Fibroblast of lung (primary cell): ENCODE measurements around the gene ZNF70. TPM values are rescaled to one million over a fixed set of nuclear protein-coding genes. Genes with fewer than 3 reads are reported as not detected.

Source experiments
- DNase-seq, 2 donors: peaks; one replicate each; pipeline versions ENCODE4 v3.0.0 to v3.0.0-alpha.2; 2010; ENCODE audit warnings: low read depth in 2 of 2
- H2AFZ ChIP-seq: 2 replicates; pipeline ENCODE4 v1.5.1; 2012; ENCODE audit warnings: low read length, control low read depth, inconsistent platforms
- H3K27ac ChIP-seq: 2 replicates; pipeline ENCODE4 v1.5.1; 2011; ENCODE audit warnings: low read length, control low read depth; ENCODE audit not compliant: insufficient read depth
- H3K27me3 ChIP-seq: 2 replicates; pipeline ENCODE4 v1.5.1; 2011; ENCODE audit warnings: mild to moderate bottlenecking, low read length; ENCODE audit not compliant: control insufficient read depth, insufficient read depth
- H3K36me3 ChIP-seq: 2 replicates; pipeline ENCODE4 v1.5.1; 2011; ENCODE audit warnings: low read length; ENCODE audit not compliant: control insufficient read depth, insufficient read depth
- H3K4me1 ChIP-seq: 2 replicates; pipeline ENCODE4 v1.5.1; 2011; ENCODE audit warnings: low read length; ENCODE audit not compliant: control insufficient read depth, insufficient read depth; ENCODE audit errors: extremely low read depth
- H3K4me2 ChIP-seq: 2 replicates; pipeline ENCODE4 v1.5.1; 2011; ENCODE audit warnings: low read length, control low read depth; ENCODE audit not compliant: insufficient read depth; ENCODE audit errors: extremely low read depth
- H3K4me3 ChIP-seq, 4 experiments: fragments of 200-600 bp in 1 of 4; sonication (generic) in 1 of 4; replicated peaks in 1 of 4; 2 replicates each; pipeline ENCODE4 v1.5.1; 2011 to 2016; ENCODE audit warnings: low read length in 4 of 4, low read depth in 3 of 4, mild to moderate bottlenecking in 3 of 4, control low read depth in 2 of 4, inconsistent platforms in 1 of 4, mixed read lengths in 1 of 4; ENCODE audit not compliant: insufficient read depth in 1 of 4; ENCODE audit errors: control extremely low read depth in 1 of 4
- H3K79me2 ChIP-seq: 2 replicates; pipeline ENCODE4 v1.5.1; 2012; ENCODE audit warnings: mild to moderate bottlenecking, low read length, inconsistent platforms; ENCODE audit not compliant: control insufficient read depth, insufficient read depth
- H3K9ac ChIP-seq: 2 replicates; pipeline ENCODE4 v1.5.1; 2011; ENCODE audit warnings: mild to moderate bottlenecking, low read length, control low read depth; ENCODE audit not compliant: insufficient read depth
- H3K9me3 ChIP-seq: 2 replicates; pipeline ENCODE4 v1.5.1; 2012; ENCODE audit warnings: low read depth, low read length; ENCODE audit not compliant: control insufficient read depth, insufficient read depth
- H4K20me1 ChIP-seq: 2 replicates; pipeline ENCODE4 v1.5.1; 2011; ENCODE audit warnings: low read length; ENCODE audit not compliant: control insufficient read depth, insufficient read depth; ENCODE audit errors: extremely low read depth
- EZH2 ChIP-seq: IDR thresholded peaks from 2 replicates; pipeline ENCODE4 v1.5.1; 2012; ENCODE audit warnings: low read length, control low read depth, mild to moderate bottlenecking; ENCODE audit errors: missing control alignments
- polyA plus RNA-seq, 2 donors: library from polyadenylated mRNA; depleted of rRNA in 1 of 2; stranded (reverse) in 1 of 2; unstranded in 1 of 2; fragments of >200 nt; gene quantifications; 2 replicates each; pipeline ENCODE4 v1.2.1, GENCODE V29; 2011 to 2012; ENCODE audit warnings: missing spikeins in 1 of 2
- total RNA-seq: library from RNA; depleted of rRNA; stranded (reverse); fragments of >200 nt; gene quantifications from 2 replicates; pipeline ENCODE4 v1.2.1, GENCODE V29; 2014
- TF ChIP-seq, protein P1 (sequence below), 2 donors: IDR thresholded peaks in 1 of 2; conservative IDR thresholded peaks in 1 of 2; 1 replicate in 1 of 2; 2 replicates in 1 of 2; pipeline ENCODE4 v1.5.1; 2011 to 2012; ENCODE audit warnings: low read length in 2 of 2, control low read depth in 1 of 2, inconsistent platforms in 1 of 2, low read depth in 1 of 2, mild to moderate bottlenecking in 1 of 2

The ZNF70 gene
- total and polyA plus RNA-seq, 2 donors (not counting 1 experiment from before 2014, with no cell fraction given), result 1.2 to 3.1 TPM

- H2AFZ ChIP-seq, result no peak overlapping the region
- H3K27me3 ChIP-seq, result no peaks in the 10 kb centered on the region
- no peak overlapping the region for H3K4me2 ChIP-seq
- no peaks in the 10 kb centered on the region for H4K20me1 ChIP-seq
- peaks cover 3% of the 10 kb centered on the region for H3K36me3 ChIP-seq
- no peak overlapping the region for H3K4me3 ChIP-seq
- DNase-seq, result no peak
- TF ChIP-seq, protein P1, sequence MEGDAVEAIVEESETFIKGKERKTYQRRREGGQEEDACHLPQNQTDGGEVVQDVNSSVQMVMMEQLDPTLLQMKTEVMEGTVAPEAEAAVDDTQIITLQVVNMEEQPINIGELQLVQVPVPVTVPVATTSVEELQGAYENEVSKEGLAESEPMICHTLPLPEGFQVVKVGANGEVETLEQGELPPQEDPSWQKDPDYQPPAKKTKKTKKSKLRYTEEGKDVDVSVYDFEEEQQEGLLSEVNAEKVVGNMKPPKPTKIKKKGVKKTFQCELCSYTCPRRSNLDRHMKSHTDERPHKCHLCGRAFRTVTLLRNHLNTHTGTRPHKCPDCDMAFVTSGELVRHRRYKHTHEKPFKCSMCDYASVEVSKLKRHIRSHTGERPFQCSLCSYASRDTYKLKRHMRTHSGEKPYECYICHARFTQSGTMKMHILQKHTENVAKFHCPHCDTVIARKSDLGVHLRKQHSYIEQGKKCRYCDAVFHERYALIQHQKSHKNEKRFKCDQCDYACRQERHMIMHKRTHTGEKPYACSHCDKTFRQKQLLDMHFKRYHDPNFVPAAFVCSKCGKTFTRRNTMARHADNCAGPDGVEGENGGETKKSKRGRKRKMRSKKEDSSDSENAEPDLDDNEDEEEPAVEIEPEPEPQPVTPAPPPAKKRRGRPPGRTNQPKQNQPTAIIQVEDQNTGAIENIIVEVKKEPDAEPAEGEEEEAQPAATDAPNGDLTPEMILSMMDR (conservative IDR thresholded peaks at IDR 0.05 in 1 of 2, IDR thresholded peaks at IDR 0.05 in 1 of 2; ENCODE audit: low read depth in 1 of 2, low read length in 2 of 2), result no peak
- no peak for TF ChIP-seq EZH2
- H3K9ac ChIP-seq, result no peak overlapping the region
- no peaks in the 10 kb centered on the region for H3K4me1 ChIP-seq
- no peaks in the 10 kb centered on the region for H3K9me3 ChIP-seq
- no peak overlapping the region for H3K27ac ChIP-seq
- no peaks in the 10 kb centered on the region for H3K79me2 ChIP-seq
Measured at GRCh38 chr22:23745791-23746190, 5.1 kb downstream of the ZNF70 start.

- H3K4me2 ChIP-seq, result no peak overlapping the region
- H3K9ac ChIP-seq, result no peak overlapping the region
- H3K4me3 ChIP-seq, result no peak overlapping the region
- no peaks in the 10 kb centered on the region for H3K27me3 ChIP-seq
- no peak overlapping the region for H2AFZ ChIP-seq
- no peak for DNase-seq
- no peak for TF ChIP-seq EZH2
- TF ChIP-seq, protein P1 (conservative IDR thresholded peaks at IDR 0.05 in 1 of 2, IDR thresholded peaks at IDR 0.05 in 1 of 2; ENCODE audit: low read depth in 1 of 2, low read length in 2 of 2), result no peak
- no peaks in the 10 kb centered on the region for H3K9me3 ChIP-seq
- no peaks in the 10 kb centered on the region for H4K20me1 ChIP-seq
- no peak overlapping the region for H3K27ac ChIP-seq
- H3K36me3 ChIP-seq, result peaks cover 3% of the 10 kb centered on the region
- no peaks in the 10 kb centered on the region for H3K79me2 ChIP-seq
- no peaks in the 10 kb centered on the region for H3K4me1 ChIP-seq
Measured at GRCh38 chr22:23744485-23744884, 6.4 kb downstream of the ZNF70 start.

DNA sequence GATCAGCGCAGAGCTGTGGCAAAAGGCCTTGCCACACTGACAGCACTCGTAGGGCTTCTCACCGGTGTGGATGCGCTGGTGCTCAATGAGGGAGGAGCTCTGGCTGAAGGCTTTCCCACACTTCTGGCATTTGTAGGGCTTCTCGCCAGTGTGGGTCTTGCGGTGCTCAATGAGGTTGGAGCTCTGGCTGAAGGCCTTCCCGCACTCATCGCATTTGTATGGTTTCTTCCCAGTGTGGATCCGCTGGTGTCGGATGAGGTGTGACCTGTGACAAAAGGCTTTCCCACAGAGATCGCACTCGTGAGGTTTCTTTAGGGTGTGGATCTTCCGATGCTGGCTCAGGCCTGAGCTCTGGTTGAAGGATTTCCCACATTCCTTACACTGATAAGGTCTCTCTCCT is 6.9 kb downstream of the ZNF70 start:
- no peak for TF ChIP-seq EZH2
- TF ChIP-seq, protein P1 (conservative IDR thresholded peaks at IDR 0.05 in 1 of 2, IDR thresholded peaks at IDR 0.05 in 1 of 2; ENCODE audit: low read depth in 1 of 2, low read length in 2 of 2), result no peak
- no peaks in the 10 kb centered on the region for H3K9me3 ChIP-seq
- H3K9ac ChIP-seq, result no peak overlapping the region
- no peaks in the 10 kb centered on the region for H3K27me3 ChIP-seq
- H3K79me2 ChIP-seq, result no peaks in the 10 kb centered on the region
- no peak overlapping the region for H3K27ac ChIP-seq
- H2AFZ ChIP-seq, result no peak overlapping the region
- no peaks in the 10 kb centered on the region for H3K4me1 ChIP-seq
- H3K36me3 ChIP-seq, result peaks cover 3% of the 10 kb centered on the region
- DNase-seq, result no peak
- H3K4me2 ChIP-seq, result no peak overlapping the region
- no peaks in the 10 kb centered on the region for H4K20me1 ChIP-seq
- H3K4me3 ChIP-seq, result no peak overlapping the region
